Activated T-helper 9 cell treated with anti-CD3 and anti-CD28 coated beads, Interleukin-2, amount 50 U/mL, for 16 hours (primary cell): ENCODE measurements around the gene ASPRV1.

Source experiments
- DNase-seq: peaks from one replicate; pipeline ENCODE4 v3.0.0-alpha.2; 2020; ENCODE audit warnings: low read depth

The ASPRV1 gene

DNA sequence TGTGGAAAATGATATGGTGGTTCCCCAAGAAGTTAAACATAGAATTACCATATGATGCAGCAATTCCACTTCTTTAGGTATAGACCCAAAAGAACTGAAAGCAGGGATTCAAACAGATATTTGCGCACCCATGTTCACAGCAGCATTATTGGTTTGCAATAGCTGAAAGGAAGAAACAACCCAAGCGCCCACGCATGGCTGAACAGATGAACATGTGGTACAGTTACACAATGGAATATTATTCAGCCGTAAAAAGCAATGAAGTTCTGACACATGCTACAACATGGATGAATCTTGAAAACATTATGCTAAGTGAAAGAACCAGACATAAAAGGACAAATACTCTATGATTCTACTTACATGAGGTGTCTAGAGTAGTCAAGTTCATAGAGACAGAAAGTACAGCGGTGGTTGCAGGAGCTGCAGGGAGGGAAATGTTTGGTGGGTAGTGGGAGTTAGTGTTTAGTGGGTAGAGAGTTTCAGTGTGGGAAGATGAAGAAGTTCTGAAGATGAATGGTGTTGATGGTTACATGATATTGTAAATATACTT is 26.7 kb upstream of the ASPRV1 start:
- no peak for DNase-seq

DNA sequence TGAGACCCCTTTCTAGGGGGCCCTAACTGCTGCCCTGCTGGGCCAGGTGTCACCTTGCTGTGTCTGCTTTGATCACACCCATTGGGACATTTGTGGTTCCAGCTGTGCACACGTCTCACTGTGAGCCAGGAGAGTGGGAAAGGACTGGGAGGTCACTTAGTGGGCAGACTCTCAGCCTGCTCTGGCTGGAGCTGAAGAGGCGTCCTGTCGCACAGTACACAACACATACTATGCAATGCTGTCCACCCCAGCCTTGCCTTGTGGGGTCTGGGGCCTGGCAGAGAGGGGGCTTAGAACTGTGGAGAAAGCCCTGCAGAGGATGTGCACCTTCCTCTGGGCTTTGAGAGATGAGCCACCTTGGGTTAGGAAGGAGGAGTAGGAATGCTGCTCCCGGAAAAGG is 25.3 kb upstream of the ASPRV1 start:
- DNase-seq: no peak

DNA sequence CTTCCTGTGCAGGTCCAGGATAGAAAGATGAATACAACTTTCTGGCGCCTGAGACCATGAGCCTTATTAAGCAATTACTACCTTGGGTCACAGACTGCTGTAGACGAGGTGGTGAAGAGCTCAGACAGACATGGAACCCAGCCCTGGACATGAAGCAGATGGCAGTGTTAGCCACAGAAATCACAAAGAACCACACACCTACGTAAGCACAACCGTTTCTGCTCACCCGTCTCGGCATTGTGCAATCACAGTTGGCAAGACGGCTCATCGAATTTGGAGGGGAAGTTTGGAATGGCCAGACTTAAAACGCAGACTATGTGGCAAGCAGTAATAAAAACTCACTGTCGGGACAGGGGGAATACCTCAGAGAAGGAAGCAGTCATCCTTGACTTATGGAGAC is 24.3 kb upstream of the ASPRV1 start:
- no peak for DNase-seq

DNA sequence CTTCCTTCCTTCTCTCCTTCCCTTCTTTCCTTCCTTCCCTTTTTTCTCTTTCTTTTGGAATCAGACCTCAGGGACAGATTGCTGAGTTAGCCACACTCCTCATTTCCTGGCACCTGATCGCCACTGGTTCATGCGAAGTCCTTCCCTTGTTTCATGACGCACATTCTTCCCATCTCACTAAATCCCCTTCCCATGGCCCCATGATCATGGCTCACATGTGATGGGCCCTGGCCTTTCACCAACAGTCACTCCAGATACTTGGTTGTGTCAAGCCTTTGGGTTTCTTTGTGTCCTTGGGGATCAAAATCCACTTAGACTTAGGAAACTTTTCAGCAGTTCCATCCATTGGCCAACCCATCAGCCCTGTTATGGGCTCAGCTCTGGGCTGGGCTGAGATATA is 23.8 kb upstream of the ASPRV1 start:
- no peak for DNase-seq

DNA sequence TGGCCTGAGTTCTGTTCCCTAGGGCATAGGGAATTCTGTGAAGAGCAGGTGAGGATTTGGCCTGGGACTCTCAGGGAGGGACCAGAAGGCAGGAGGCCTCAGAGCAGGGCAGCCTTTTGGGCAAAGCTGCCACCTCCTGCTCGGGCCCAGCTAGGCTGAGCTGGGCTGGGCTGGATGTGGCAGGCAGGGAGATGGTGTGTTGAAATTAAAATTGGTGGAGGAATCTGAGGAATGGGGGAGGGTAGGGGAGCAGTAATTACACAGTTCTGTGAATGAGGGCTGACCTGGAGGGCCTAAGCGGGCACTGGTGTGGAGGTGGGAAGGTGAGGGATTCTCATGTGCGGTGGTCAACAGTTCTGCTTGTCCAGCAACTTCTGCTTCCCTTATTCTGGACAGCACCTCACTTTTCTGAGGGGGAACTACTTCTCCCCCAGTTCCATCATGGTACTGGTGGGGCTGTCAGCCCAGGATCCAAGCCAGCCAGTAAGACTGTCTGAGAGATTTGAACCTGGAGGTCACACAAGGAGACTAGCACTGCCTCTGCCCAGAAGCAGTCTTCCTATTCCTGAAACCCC is 22.0 kb upstream of the ASPRV1 start:
- no peak for DNase-seq

DNA sequence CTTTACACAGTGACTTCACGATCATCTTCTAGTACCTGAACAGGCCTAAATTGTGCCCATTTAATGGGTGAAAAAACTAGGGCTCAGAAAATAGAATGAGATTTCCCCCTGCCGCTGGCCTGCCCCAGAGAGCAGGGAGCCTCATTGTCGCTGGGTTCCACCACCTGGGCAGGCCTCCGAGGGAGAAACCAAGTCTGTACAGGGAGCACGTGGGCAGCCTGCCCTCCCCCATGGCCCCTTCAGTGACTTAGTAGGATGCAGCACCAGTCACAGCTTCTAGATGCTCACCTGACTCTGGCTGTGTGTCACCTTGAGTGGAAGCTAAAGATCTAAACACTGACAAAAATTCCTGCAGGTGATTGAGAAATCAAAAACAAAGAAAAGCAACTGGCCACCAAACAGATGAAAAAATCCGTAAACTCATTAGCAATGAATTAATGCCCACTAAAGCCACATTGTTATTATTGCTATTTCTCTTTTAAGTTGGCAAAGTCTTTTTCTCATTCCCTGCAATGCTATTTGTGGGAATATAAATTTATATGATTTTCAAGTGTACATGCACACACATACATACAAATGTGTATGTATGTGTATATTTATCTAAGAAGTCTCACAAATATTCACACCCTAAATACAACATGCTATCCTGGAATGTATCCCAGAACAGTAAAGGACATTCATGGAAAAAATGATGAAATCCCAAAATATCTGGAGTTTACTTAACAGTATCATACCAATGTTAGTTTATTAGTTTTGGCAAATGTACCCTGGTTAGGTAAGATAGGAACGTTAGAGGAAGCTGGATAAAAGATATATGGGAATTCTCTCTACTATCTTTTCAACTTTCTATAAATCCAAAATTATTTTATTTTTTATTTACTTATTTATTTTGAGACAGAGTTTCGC is 18.7 kb upstream of the ASPRV1 start:
- DNase-seq: no peak

DNA sequence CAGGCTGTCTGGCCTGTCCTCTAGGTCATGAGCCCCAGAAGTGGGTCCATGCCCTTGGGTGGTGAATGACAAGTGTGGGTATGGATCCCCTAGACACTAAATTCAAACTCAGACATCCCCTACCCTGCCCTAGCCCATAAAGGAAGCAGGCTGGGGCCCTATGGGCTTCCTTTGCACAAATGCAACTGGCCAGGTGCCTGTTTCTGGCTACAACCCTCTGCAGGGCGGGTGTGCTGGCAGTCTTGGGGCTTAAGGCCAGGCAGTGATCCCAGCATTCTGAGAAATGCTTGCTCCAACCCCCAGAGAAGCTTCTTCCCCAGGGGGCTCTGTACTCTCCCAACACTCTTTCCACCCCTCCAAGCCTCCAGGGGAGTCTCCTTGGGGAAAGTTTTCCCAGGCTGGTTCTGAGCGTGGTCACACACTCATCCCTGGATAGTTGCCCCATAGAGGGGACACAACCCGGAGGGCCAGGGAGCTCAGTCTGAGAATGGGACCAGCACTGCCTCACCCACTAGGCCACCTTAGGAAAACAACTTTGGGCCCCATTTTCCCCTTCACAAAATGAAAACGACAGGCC is 16.6 kb upstream of the ASPRV1 start:
- no peak for DNase-seq

DNA sequence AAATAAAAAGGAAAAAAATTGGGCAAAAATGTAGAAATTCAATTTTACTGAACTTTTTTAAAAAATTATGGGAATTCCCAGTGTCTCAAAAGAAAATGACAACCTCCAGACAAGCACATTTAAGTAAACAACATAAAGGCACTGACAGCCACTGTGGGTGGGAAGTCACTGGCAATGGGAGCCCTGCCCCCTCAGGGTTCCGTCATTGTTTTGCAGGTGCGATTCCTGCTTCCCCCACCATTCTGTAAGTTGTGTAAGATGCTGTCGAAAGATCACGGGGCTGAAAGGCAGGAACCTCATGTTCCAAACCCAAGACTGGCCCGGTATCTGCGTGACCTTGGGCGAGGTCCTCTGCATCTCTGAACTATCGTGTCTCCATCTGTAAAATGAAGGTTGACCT is 15.8 kb upstream of the ASPRV1 start:
- DNase-seq: no peak

DNA sequence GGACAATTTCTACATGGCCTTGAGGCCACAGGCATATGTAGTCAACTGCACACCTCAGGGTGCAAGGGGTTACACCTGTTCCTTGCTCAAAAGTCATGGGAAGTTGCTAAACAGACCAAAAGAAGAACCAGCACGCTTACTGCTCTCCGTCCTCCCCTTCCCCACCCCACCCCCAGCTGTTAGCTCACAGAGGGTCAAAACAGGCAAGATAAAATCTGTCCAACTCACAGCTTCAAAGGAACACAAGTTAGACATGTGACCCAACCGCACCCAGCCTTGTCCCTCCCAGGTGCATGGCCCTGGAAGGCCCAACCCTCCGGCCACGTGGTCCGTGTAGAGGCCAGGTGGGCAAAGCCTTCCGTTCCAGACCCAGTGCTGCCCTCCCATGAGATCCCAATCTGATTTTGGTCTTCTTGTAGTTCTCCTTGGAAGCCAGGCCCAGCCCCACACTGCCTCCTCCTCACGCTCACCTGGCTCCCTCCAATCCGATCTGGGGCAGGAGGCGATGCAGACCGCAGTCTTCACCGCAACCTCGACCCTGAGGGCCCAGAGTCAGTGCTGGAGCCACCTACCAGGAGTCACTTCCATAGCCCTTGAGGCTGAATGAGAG is 14.5 kb upstream of the ASPRV1 start:
- no peak for DNase-seq

DNA sequence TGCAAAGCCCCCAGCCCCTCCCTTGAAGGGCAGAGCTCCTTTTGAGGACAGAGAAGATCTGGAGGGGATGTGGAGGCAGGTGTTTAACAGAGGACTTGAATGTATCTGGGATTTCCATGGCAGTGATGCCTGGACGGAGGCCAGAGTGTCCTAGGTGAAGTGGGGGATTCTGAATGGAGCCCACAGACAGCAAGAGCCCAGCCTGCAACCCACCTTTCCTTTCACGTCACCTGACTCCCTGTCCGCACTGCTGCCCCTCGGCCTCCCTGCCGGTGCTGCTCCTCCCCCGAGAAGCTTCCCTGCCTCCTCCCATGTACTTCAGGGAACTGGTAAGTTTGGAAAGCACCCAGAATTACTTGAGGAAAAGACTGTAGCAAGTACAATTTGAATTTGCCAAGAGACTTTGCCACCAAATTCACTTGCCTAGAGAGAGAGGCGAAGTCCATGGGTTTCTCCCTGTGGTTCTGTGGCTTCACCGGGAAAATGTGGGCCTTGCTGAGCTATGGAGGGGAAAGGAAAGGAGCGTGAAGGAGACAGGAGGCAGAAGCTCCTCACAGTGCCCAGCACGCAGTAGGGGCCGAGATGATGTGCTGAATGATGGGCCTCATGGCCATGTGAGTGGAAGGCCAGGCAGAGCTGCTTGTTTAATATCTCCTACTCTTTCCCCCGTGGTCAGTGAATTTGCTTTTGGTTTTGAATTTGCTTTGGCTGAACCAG is 13.9 kb upstream of the ASPRV1 start:
- no peak for DNase-seq

DNA sequence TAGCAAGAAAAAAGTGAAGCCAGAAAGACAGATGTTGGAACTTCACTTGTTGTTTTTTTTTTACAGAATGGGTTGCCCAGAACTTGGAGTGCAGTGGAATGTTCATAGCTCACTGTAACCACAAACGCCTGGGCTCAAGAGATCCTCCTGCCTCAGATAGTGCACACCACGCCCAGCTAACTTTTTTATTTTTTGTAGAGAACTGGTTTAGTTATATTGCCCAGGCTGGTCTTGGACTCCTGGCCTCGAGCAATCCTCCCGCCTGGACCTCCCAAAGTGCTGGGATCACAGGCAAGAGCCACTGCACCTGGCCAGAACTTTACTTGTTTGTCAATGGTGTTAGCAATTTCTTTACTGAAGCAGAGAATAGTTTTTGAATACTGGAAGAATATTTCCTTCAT is 11.9 kb upstream of the ASPRV1 start:
- no peak for DNase-seq

DNA sequence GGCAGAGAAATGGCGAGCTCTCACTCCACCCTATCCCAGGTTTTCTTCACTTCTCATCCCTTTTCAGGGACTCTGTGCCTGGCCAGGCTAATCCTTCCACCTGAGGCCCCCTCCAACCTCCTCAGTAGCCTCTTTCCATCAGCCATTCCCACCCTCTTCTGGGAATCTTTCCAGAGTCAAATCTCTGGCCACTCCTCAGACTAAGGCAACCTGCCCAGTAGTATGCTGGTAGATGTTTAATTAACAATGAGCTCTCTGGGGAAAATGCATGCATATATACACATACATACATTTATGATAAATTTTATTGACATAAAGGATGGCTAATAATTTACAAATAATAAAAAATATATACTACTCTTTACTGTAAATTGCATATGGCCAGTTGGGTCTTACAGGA is 11.4 kb upstream of the ASPRV1 start:
- no peak for DNase-seq

DNA sequence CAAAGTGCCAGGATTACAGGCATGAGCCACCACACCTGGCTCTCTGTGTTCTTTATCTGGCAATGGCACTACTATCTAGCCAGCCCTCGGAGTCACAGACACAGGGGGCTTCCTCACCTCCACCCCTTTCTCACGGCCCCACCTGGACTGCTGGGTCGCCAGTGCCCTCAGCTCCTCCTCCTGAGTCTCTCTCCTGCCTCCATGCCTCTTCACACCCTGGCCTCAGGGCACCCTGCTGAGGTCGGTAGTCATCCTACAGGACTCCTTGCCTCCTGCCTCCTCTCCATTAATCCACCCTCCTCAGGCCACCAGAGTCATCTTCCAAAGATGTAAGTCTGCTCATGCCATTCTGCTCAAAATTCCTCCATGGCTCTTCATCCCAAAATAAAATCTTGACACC is 8.6 kb upstream of the ASPRV1 start:
- DNase-seq: no peak

DNA sequence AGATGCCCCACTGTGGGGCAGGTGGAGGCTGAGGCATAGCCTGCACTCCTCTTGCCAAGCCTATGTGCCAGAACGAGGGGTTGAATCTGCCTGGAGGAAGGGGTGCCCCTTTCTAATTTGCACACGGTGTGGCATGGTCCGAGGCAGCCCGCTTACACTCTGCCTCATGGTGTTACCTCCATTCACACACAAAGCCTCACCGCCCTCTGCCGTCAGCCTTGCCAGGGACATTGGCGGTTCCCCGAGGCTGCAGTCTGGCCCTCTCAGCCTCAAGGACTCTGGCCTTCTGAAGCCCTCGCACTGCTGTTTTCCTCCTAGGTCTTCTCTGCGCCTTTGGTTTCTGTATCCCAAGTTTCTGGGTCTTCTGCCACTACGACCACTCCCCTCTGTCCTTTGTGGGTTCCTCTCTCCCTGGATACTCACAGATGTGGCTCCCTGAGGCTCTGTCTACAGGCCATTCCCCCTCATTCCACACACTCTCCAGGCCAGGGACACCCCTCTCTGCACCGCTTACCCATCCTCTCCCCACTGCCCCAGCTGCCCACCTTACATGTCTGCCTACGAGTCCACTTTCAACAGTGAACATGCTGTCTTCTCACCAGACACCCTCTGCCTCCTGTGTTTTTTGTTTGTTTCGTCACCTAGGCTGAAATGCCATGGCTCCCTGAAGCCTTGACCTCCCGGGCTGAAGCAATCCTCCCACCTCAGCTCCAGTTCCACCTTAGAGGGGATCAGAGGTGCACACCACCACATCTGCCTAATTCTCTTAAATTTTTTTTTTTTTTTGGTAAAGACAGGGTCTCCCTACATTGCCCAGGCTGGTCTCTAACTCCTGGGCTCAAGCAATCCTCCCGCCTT is 7.9 kb upstream of the ASPRV1 start:
- no peak for DNase-seq

DNA sequence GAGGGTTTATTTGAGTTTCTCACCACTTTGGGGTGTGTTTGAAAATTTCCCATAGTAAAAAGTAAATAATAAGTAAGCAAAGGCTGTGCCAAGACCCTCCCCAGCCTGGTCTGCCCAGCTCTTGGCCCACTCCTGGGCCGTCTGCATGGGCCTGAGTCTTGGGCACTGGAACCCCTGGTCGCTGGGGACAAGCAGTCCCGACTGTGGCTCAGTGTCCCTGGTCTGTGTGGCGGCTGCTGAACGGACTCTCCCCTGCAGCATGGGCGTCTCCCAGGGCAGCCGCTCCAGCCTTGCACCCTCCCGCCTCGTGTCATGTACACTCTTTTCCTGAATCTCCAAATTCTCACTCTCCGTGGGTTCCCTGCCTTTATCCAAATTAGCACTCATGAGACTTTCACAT is 7.2 kb upstream of the ASPRV1 start:
- no peak for DNase-seq

DNA sequence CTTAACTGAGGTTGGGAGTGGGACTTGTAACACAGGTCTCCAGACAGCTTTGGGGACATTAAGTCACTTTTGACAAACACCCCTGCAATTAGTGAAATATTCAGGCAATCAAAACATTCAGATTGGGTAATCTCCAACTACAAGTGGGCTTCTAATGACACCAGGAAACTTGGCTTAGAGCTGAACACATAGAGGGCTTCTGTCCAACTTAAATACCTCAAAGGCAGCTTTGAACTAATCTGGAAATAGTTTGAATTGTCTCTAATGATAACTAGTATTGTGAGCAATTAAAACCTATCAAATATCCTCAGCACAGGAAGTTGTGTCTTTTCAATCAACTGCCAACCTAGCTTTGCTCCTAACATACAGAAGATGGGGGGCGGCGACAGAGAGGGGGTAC is 5.1 kb upstream of the ASPRV1 start:
- DNase-seq: no peak

DNA sequence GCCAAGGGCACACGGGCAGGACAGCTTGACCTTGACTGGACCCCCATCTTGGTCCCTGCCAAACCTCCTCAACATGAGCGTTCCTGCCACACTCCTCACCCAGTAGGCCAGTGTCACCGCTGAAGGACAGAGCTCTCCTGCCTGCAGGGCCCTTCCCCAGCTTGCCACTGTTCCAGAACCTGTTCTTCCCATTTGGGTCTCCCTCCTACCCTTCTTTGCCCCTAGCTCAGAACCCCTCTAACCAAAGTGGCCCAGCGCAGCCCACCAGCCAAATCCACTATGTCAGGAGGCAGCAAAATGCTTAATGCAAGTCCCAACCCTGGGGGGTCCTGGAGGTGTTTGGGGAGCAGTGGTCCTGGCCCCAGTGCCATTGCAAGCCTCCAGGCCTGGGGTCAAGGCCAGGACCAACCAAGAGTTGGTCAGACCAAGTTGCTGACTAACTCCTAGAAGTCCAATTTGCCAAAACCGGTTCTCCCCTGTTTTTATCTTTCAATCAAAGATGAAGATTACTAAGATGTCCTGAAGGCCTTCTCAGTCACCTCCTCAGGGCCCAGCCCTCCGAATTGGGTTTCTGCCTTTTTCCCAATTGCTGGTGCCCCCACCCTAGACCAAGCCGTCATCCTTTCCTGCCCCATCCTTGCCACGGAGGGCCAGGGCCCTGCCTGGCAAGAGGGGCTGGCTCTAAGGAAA is 4.5 kb upstream of the ASPRV1 start:
- no peak for DNase-seq

DNA sequence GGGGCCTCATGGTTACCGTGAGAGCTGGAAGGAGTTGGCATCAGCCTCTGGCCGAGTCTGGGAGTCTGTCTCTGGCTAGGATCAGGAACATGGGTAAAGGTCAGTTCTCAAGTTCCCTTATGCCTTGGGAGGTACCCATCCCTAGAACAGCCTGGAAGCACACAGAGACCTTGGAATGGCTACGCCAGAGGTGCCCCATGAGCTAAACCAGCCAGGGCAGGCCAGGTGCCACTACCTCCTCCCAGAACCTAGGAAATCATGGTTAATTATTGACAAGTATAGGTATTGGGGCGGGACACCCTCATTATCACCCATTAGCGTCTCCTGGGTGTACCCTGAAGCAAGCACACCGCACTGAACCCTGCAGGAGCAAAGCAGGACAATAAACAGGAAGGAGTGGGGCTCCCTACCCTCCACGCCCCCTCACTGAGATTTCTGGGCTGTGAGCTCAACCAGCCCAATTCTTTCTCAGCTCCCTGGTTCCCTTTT is 3.0 kb upstream of the ASPRV1 start:
- DNase-seq: no peak

DNA sequence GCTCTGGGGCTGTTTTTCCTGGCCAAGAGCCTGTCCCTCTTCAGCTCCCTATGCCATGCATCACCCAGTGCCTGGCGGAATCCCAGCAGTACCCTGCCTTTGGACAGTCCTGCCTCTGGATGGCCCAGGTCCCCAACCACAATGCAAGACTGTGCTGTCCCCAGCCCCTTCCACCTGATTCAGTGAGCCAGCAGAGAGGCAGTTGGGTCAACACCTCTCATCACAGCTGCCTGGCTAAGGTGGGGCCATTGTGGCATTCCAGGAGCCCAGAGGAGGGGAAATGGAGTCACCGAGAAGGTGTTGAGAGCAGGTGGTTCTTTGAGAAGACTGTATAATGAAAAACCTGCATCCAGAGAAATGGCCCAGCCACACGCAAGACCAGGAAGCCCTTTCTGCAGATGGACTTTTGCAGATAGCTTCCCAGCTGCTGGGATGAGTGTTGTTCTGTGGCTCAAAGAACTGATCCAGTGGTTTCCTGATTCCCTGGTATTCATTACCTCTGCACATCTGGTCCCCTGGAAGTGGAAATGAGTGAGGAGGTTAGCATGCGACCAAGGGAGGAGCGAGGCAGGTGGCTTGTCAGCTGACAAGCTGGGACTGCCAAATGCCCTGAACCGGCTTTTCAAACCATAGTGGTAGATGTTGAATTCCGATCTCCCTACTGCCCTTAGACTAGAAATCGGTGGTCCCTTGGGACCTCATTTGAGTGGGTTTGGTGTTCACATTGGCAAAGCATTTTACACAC is 1.7 kb upstream of the ASPRV1 start:
- no peak for DNase-seq

DNA sequence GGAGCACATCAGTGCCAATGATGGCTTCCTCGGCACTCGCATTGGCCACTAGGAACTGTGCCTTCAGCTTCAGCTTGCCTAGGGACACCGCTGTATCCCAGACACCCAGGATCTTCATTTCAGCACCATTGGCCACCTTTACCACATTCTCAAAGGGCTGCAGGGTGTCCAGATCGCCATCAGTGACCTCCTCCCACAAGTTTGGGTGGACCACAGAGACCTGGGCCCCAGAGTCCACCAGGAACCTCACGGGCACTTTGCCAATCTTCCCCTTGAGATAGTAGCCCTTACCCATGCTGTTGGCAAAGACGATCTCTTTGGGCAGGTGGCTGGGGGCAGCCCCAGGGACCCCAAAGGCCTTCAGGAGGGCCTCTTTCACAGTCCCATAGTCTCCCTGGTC is 610 bp downstream of the ASPRV1 start:
- DNase-seq: no peak
